H9 (cell line): ENCODE data around the gene ZNF557. TPM values are rescaled to one million over a fixed set of nuclear protein-coding genes. Genes with fewer than 3 reads are reported as not detected.

Experiments
- DNase-seq: peaks from one replicate; pipeline ENCODE4 v3.0.0-alpha.2; 2017
- H2AFZ ChIP-seq: one replicate; pipeline ENCODE4 v1.6.1; 2013; ENCODE audit warnings: mild to moderate bottlenecking, low read length, control low read depth, moderate library complexity
- H2AK5ac ChIP-seq: 2 replicates; pipeline ENCODE4 v1.6.1; 2013; ENCODE audit warnings: low read length, control low read depth, mixed read lengths; ENCODE audit not compliant: insufficient read length
- H2BK120ac ChIP-seq: one replicate; pipeline ENCODE4 v1.6.1; 2013; ENCODE audit warnings: low read depth, mild to moderate bottlenecking, low read length, control low read depth, inconsistent platforms; ENCODE audit not compliant: poor library complexity, severe bottlenecking
- H2BK12ac ChIP-seq: 2 replicates; pipeline ENCODE4 v1.6.1; 2013; ENCODE audit warnings: low read length, control low read depth, mixed read lengths, low read depth; ENCODE audit not compliant: insufficient read length
- H2BK15ac ChIP-seq: 2 replicates; pipeline ENCODE4 v1.6.1; 2013; ENCODE audit warnings: low read depth, low read length, control low read depth
- H2BK20ac ChIP-seq: one replicate; pipeline ENCODE4 v1.6.1; 2013; ENCODE audit warnings: low read depth, mild to moderate bottlenecking, low read length, control low read depth, inconsistent platforms; ENCODE audit not compliant: poor library complexity, severe bottlenecking
- H2BK5ac ChIP-seq: 2 replicates; pipeline ENCODE4 v1.6.1; 2013; ENCODE audit warnings: low read length, control low read depth, mixed read lengths; ENCODE audit not compliant: insufficient read length
- H3K14ac ChIP-seq: 2 replicates; pipeline ENCODE4 v1.6.1; 2013; ENCODE audit warnings: low read length, control low read depth; ENCODE audit not compliant: insufficient read depth
- H3K18ac ChIP-seq: 2 replicates; pipeline ENCODE4 v1.6.1; 2013; ENCODE audit warnings: low read depth, mild to moderate bottlenecking, mixed read lengths, low read length, control low read depth; ENCODE audit not compliant: insufficient read length
- H3K23ac ChIP-seq: 2 replicates; pipeline ENCODE4 v1.6.1; 2013; ENCODE audit warnings: low read length, control low read depth, mixed read lengths, low read depth; ENCODE audit not compliant: insufficient read length
- H3K23me2 ChIP-seq: 2 replicates; pipeline ENCODE4 v1.6.1; 2013; ENCODE audit warnings: low read depth, mild to moderate bottlenecking, mixed read lengths, low read length, control low read depth; ENCODE audit not compliant: insufficient read length, poor library complexity, severe bottlenecking
- H3K27ac ChIP-seq: 2 replicates; pipeline ENCODE4 v1.5.1; 2013; ENCODE audit warnings: low read length, control low read depth, mixed read lengths, low read depth; ENCODE audit not compliant: insufficient read length
- H3K27me3 ChIP-seq: 2 replicates; pipeline ENCODE4 v1.6.1; 2013; ENCODE audit warnings: low read length, control low read depth, inconsistent platforms; ENCODE audit not compliant: insufficient read depth
- H3K4ac ChIP-seq: 2 replicates; pipeline ENCODE4 v1.6.1; 2013; ENCODE audit warnings: low read depth, mild to moderate bottlenecking, control low read depth, inconsistent platforms, low read length, moderate library complexity
- H3K4me1 ChIP-seq: 2 replicates; pipeline ENCODE4 v1.6.1; 2013; ENCODE audit warnings: low read length, control low read depth, inconsistent platforms; ENCODE audit not compliant: insufficient read depth
- H3K4me2 ChIP-seq: 2 replicates; pipeline ENCODE4 v1.6.1; 2013; ENCODE audit warnings: low read length, control low read depth, mixed read lengths; ENCODE audit not compliant: insufficient read length, insufficient read depth
- H3K56ac ChIP-seq: 2 replicates; pipeline ENCODE4 v1.6.1; 2013; ENCODE audit warnings: low read depth, mild to moderate bottlenecking, mixed read lengths, low read length, control low read depth; ENCODE audit not compliant: insufficient read length
- H3K79me1 ChIP-seq: 2 replicates; pipeline ENCODE4 v1.6.1; 2013; ENCODE audit warnings: low read depth, mild to moderate bottlenecking, moderate library complexity, low read length, control low read depth, inconsistent platforms; ENCODE audit not compliant: insufficient read depth, poor library complexity, severe bottlenecking
- H3K79me2 ChIP-seq: 2 replicates; pipeline ENCODE4 v1.6.1; 2013; ENCODE audit warnings: low read length, control low read depth, inconsistent platforms; ENCODE audit not compliant: insufficient read depth
- H3K9ac ChIP-seq: 2 replicates; pipeline ENCODE4 v1.6.1; 2013; ENCODE audit warnings: low read length, control low read depth, mixed read lengths; ENCODE audit not compliant: insufficient read length; ENCODE audit errors: extremely low read depth
- H3K9me3 ChIP-seq: one replicate; pipeline ENCODE4 v1.6.1; 2013; ENCODE audit warnings: low read depth, low read length, inconsistent platforms; ENCODE audit not compliant: control insufficient read depth
- H3T11ph ChIP-seq: one replicate; pipeline ENCODE4 v1.6.1; 2013; ENCODE audit warnings: mild to moderate bottlenecking, low read length, control low read depth, inconsistent platforms
- H4K20me1 ChIP-seq: one replicate; pipeline ENCODE4 v1.6.1; 2013; ENCODE audit not compliant: control insufficient read depth, insufficient read length, insufficient read depth
- H4K5ac ChIP-seq: 2 replicates; pipeline ENCODE4 v1.6.1; 2013; ENCODE audit warnings: low read depth, mild to moderate bottlenecking, mixed read lengths, low read length, control low read depth; ENCODE audit not compliant: insufficient read length
- H4K8ac ChIP-seq: replicated peaks from 2 replicates; pipeline ENCODE4 v1.6.1; 2013; ENCODE audit warnings: low read length, control low read depth, mixed read lengths, low read depth; ENCODE audit not compliant: insufficient read length
- H4K91ac ChIP-seq: 2 replicates; pipeline ENCODE4 v1.6.1; 2013; ENCODE audit warnings: low read depth, mild to moderate bottlenecking, moderate library complexity, mixed read lengths, low read length, control low read depth; ENCODE audit not compliant: insufficient read length
- H3K27ac Mint-ChIP-seq, 3 experiments: 2 replicates in 2 of 3; 3 replicates in 1 of 3; pipeline ENCODE4 v1.8.0; 2020 to 2021; ENCODE audit warnings: mixed read lengths in 3 of 3, mild to moderate bottlenecking in 1 of 3, moderate library complexity in 1 of 3
- H3K27me3 Mint-ChIP-seq: 2 replicates; pipeline ENCODE4 v1.8.0; 2021; ENCODE audit warnings: low read depth, mild to moderate bottlenecking, moderate library complexity, mixed read lengths
- H3K36me3 Mint-ChIP-seq, 3 experiments: 2 replicates in 2 of 3; 3 replicates in 1 of 3; pipeline ENCODE4 v1.8.0; 2020 to 2021; ENCODE audit warnings: low read depth in 3 of 3, mixed read lengths in 3 of 3; ENCODE audit not compliant: insufficient read depth in 1 of 3
- H3K4me1 Mint-ChIP-seq, 2 experiments: 2 replicates each; pipeline ENCODE4 v1.8.0; 2020; ENCODE audit warnings: mixed read lengths in 2 of 2
- H3K4me3 Mint-ChIP-seq, 2 experiments: 2 replicates in 1 of 2; 3 replicates in 1 of 2; pipeline ENCODE4 v1.8.0; 2020 to 2021; ENCODE audit warnings: mild to moderate bottlenecking in 2 of 2, mixed read lengths in 2 of 2, moderate library complexity in 1 of 2
- H3K9me3 Mint-ChIP-seq, 2 experiments: 2 replicates in 1 of 2; 3 replicates in 1 of 2; pipeline ENCODE4 v1.8.0; 2020; ENCODE audit warnings: mild to moderate bottlenecking in 2 of 2, mixed read lengths in 2 of 2, moderate library complexity in 1 of 2
- WGBS: extraction: QIAGEN DNeasy Blood & Tissue Kit; methylation state at CpG from one replicate; pipeline ENCODE4 v1.1.7; 2013; ENCODE audit warnings: missing lambda C conversion rate, low lambda C conversion rate, mixed read lengths; ENCODE audit not compliant: insufficient read length; ENCODE audit errors: extremely low coverage; 5-methylcytosine and 5-hydroxymethylcytosine counted together
- total RNA-seq: library from RNA; stranded (reverse); gene quantifications from 2 replicates; pipeline ENCODE4 v1.2.1, GENCODE V29; 2021
- TF ChIP-seq, protein P1 (sequence below): fragments of 200-600 bp; sonication (generic); conservative IDR thresholded peaks from 3 replicates; pipeline ENCODE4 v1.8.0; 2021; ENCODE audit warnings: antibody characterized with exemption, mild to moderate bottlenecking

Gene ZNF557
- total RNA-seq, 1 experiment from 2014 or later, result 12.2 TPM

DNA sequence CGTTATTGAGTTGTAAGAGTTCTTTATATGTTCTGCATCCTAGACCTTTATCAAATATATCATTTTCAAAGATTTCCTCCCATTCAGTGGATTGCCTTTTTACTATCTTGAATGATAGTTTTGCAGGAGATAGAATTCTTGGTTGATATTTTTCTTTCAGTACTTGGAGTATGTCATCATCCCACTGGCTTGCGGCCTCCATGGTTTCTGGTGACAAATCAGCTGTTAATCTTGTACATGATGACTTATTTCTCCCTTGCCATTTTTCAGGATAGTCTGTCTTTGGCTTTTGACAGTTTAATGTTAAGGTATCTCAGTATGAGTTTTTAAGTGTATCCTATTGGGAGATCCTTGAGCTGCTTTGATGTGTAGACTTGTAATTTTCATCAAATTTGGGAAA lies 8.5 kb downstream of the ZNF557 start:
- H3T11ph ChIP-seq, result no peak overlapping the region
- H2AFZ ChIP-seq, result no peak overlapping the region
- no peak overlapping the region for H2BK15ac ChIP-seq
- H2BK12ac ChIP-seq, result no peak overlapping the region
- Mint-ChIP-seq H3K27ac (no peak overlapping the region), H3K9me3 (peaks cover 65 to 71% of the 10 kb centered on the region in 2 experiments), H3K36me3 (peaks cover 95 to 97% (median 96%) of the 10 kb centered on the region in 3 experiments), H3K4me3 (no peak overlapping the region), H3K27me3 (no peaks in the 10 kb centered on the region; the same call in 1 of the 2 replicates), H3K4me1 (no peaks in the 10 kb centered on the region)
- H3K27me3 ChIP-seq, result no peaks in the 10 kb centered on the region
- H3K79me1 ChIP-seq, result no peaks in the 10 kb centered on the region
- no peak overlapping the region for H3K23ac ChIP-seq
- no peaks in the 10 kb centered on the region for H4K20me1 ChIP-seq
- no peak overlapping the region for H3K14ac ChIP-seq
- H4K5ac ChIP-seq, result no peak overlapping the region
- H3K4ac ChIP-seq, result no peak overlapping the region
- no peak for DNase-seq
- peaks cover 62% of the 10 kb centered on the region for H3K9me3 ChIP-seq
- H3K23me2 ChIP-seq, result no peaks in the 10 kb centered on the region
- no peak overlapping the region for H4K91ac ChIP-seq
- no peak overlapping the region for H2BK120ac ChIP-seq
- no peaks in the 10 kb centered on the region for H3K79me2 ChIP-seq
- no peak overlapping the region for H2AK5ac ChIP-seq
- no peak overlapping the region for H3K9ac ChIP-seq
- no peak overlapping the region for H2BK20ac ChIP-seq
- H3K4me2 ChIP-seq, result no peak overlapping the region
- H4K8ac ChIP-seq, result no peak overlapping the region
- H3K4me1 ChIP-seq, result no peaks in the 10 kb centered on the region
- H2BK5ac ChIP-seq, result no peak overlapping the region
- TF ChIP-seq, protein P1, sequence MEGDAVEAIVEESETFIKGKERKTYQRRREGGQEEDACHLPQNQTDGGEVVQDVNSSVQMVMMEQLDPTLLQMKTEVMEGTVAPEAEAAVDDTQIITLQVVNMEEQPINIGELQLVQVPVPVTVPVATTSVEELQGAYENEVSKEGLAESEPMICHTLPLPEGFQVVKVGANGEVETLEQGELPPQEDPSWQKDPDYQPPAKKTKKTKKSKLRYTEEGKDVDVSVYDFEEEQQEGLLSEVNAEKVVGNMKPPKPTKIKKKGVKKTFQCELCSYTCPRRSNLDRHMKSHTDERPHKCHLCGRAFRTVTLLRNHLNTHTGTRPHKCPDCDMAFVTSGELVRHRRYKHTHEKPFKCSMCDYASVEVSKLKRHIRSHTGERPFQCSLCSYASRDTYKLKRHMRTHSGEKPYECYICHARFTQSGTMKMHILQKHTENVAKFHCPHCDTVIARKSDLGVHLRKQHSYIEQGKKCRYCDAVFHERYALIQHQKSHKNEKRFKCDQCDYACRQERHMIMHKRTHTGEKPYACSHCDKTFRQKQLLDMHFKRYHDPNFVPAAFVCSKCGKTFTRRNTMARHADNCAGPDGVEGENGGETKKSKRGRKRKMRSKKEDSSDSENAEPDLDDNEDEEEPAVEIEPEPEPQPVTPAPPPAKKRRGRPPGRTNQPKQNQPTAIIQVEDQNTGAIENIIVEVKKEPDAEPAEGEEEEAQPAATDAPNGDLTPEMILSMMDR, result no peak
- no peak overlapping the region for H3K27ac ChIP-seq
- H3K18ac ChIP-seq, result no peak overlapping the region
- no CpG with 5 or more reads among the region's 2 CpGs for WGBS
- no peak overlapping the region for H3K56ac ChIP-seq
